ENCODE results near the gene ASTN2.

Gene ASTN2

DNA sequence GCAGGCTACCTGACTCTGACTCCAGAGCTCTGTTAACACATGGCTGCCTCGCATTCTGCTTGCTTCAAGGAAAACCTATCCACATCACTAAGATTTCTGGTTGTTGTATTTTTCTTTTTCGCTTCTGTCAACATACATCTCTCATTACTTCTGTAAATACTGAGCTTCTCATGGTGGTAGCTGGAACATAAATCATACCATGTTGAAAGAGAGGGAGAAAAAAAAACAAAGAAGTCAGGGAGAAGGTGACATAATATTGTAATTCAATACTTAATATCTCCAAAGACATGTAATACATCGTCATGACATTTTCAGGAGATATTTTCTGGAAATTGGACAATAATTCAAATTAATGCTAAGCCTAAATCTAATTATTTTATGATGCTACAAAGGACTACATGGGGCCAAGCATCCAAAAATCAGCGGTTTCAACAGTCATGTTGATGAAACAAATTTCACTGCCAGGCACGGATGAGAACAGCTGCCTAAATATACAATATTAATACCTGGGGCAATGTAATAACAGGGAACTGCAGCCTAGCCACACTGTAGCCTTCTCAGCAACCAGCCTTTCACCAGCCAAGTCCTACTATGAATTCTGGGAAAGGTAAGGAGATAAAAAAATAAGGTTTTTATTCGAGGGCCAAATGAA lies 395.8 kb downstream of the ASTN2 start:
- Histone ChIP-seq H3K27me3 (ENCODE audit: insufficient read depth, low read length) (no peaks in the 10 kb centered on the region), H3K27ac (ENCODE audit: low read depth, low read length) (no peak overlapping the region), H3K79me2 (ENCODE audit: control insufficient read depth, insufficient read depth, low read length, unreplicated experiment) (no peaks in the 10 kb centered on the region), H2AFZ (ENCODE audit: low read length, unreplicated experiment) (no peak overlapping the region), H3K36me3 (ENCODE audit: insufficient read depth, low read length) (no peaks in the 10 kb centered on the region), H3K4me3 (ENCODE audit: low read depth, low read length) (no peak overlapping the region), H3K4me1 (ENCODE audit: control insufficient read depth, insufficient read depth, low read length, unreplicated experiment) (no peaks in the 10 kb centered on the region)

- Histone ChIP-seq H3K36me3 (ENCODE audit: insufficient read depth, low read length) (no peaks in the 10 kb centered on the region), H3K4me1 (ENCODE audit: control insufficient read depth, insufficient read depth, low read length, unreplicated experiment) (no peaks in the 10 kb centered on the region), H2AFZ (ENCODE audit: low read length, unreplicated experiment) (no peak overlapping the region), H3K79me2 (ENCODE audit: control insufficient read depth, insufficient read depth, low read length, unreplicated experiment) (no peaks in the 10 kb centered on the region), H3K27me3 (ENCODE audit: insufficient read depth, low read length) (no peaks in the 10 kb centered on the region), H3K4me3 (ENCODE audit: low read depth, low read length) (no peak overlapping the region), H3K27ac (ENCODE audit: low read depth, low read length) (no peak overlapping the region)
These were observed 397.4 kb downstream of the ASTN2 start for GRCh38 chr9:117017414-117017985.

DNA sequence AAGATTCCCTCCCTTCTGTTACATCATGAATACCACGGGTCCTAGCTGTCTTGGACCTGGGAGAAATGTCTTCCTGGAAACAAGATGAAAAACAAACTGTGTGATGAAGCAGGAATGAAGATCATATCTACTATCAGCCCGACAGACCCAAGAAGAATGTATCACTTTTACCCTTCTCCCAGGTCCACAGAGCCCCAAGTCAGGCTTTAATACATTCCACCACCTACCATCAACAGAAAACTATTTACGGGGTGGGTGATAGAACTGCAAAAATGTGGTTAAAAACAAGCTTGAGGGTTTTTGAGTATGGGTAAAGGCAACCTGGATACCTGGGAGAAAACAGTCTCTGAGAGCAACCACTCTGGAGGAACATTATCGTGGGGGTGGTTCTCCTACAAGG lies 400.8 kb downstream of the ASTN2 start:
- Histone ChIP-seq H3K27me3 (ENCODE audit: insufficient read depth, low read length) (no peaks in the 10 kb centered on the region), H3K79me2 (ENCODE audit: control insufficient read depth, insufficient read depth, low read length, unreplicated experiment) (no peaks in the 10 kb centered on the region), H3K4me1 (ENCODE audit: control insufficient read depth, insufficient read depth, low read length, unreplicated experiment) (no peaks in the 10 kb centered on the region), H3K27ac (ENCODE audit: low read depth, low read length) (no peak overlapping the region), H3K4me3 (ENCODE audit: low read depth, low read length) (no peak overlapping the region), H2AFZ (ENCODE audit: low read length, unreplicated experiment) (no peak overlapping the region), H3K36me3 (ENCODE audit: insufficient read depth, low read length) (no peaks in the 10 kb centered on the region)

DNA sequence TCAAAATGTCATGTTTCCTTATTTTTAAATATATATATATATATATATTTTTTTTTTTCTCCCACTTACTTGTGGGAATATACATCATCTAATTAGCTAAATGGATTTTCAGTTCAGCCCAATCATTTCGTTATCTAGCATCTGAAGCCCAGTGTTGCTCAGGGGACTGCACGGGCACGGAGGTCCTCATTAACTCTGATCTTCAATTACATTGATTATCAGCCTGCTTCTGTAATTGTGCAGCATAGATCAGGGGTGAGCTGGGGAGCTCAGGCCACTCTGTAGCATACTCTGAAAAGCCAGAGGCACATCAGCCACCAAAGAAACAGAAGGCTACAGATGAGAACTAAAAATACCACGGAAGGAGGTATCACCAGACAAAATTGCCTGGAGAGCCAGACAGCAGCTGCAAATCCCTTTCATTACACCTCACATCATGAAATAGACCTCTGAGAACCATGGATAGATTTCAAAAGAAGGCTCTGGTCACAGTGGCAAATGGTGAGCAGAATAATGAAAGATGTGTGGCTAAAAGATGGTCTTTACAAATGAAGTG lies 401.3 kb downstream of the ASTN2 start:
- Histone ChIP-seq H2AFZ (ENCODE audit: low read length, unreplicated experiment) (no peak overlapping the region), H3K27ac (ENCODE audit: low read depth, low read length) (no peak overlapping the region), H3K4me1 (ENCODE audit: control insufficient read depth, insufficient read depth, low read length, unreplicated experiment) (no peaks in the 10 kb centered on the region)

DNA sequence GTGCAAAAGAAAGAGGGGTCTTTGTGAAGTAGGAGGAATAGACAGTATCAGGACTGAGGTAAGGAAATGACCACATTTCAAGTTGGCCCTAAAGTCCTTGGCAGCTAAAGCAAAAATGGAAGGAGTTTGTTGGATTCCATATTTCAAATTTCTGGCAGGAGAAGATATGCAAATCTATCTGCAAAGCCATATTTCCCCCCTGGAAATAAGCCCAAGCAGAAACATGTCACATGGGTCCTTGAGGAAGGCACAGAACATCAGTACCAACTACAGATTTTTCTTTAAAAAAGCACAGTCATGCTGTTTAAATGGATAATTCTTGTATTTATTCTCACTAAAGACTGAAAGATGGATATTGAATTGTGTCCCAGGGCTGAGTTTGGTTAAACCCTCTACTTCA lies 404.8 kb downstream of the ASTN2 start:
- H3K79me2 ChIP-seq (ENCODE audit: control insufficient read depth, insufficient read depth, low read length, unreplicated experiment): no peaks in the 10 kb centered on the region
- H3K36me3 ChIP-seq (ENCODE audit: insufficient read depth, low read length): no peaks in the 10 kb centered on the region
- no peaks in the 10 kb centered on the region for H3K4me1 ChIP-seq (ENCODE audit: control insufficient read depth, insufficient read depth, low read length, unreplicated experiment)
- no peak overlapping the region for H3K4me3 ChIP-seq (ENCODE audit: low read depth, low read length)
- H3K27me3 ChIP-seq (ENCODE audit: insufficient read depth, low read length): no peaks in the 10 kb centered on the region
- H2AFZ ChIP-seq (ENCODE audit: low read length, unreplicated experiment): no peak overlapping the region
- H3K27ac ChIP-seq (ENCODE audit: low read depth, low read length): no peak overlapping the region

More for the DNA sequence above, 401.3 kb downstream of the ASTN2 start:
- Histone ChIP-seq H3K79me2 (ENCODE audit: control insufficient read depth, insufficient read depth, low read length, unreplicated experiment) (no peaks in the 10 kb centered on the region), H3K36me3 (ENCODE audit: insufficient read depth, low read length) (no peaks in the 10 kb centered on the region), H3K4me3 (ENCODE audit: low read depth, low read length) (no peak overlapping the region), H3K27me3 (ENCODE audit: insufficient read depth, low read length) (no peaks in the 10 kb centered on the region)

- H3K27ac ChIP-seq (ENCODE audit: low read depth, low read length): no peak overlapping the region
- H3K4me1 ChIP-seq (ENCODE audit: control insufficient read depth, insufficient read depth, low read length, unreplicated experiment): no peaks in the 10 kb centered on the region
- no peaks in the 10 kb centered on the region for H3K79me2 ChIP-seq (ENCODE audit: control insufficient read depth, insufficient read depth, low read length, unreplicated experiment)
- no peaks in the 10 kb centered on the region for H3K27me3 ChIP-seq (ENCODE audit: insufficient read depth, low read length)
- no peaks in the 10 kb centered on the region for H3K36me3 ChIP-seq (ENCODE audit: insufficient read depth, low read length)
- no peak overlapping the region for H2AFZ ChIP-seq (ENCODE audit: low read length, unreplicated experiment)
- no peak overlapping the region for H3K4me3 ChIP-seq (ENCODE audit: low read depth, low read length)
These were observed 406.0 kb downstream of the ASTN2 start for GRCh38 chr9:117008876-117009275.

GRCh38 chr9:117008461-117008860 lies 406.4 kb downstream of the ASTN2 start:
- Histone ChIP-seq H3K4me3 (ENCODE audit: low read depth, low read length) (no peak overlapping the region), H3K27me3 (ENCODE audit: insufficient read depth, low read length) (no peaks in the 10 kb centered on the region), H3K4me1 (ENCODE audit: control insufficient read depth, insufficient read depth, low read length, unreplicated experiment) (no peaks in the 10 kb centered on the region), H2AFZ (ENCODE audit: low read length, unreplicated experiment) (no peak overlapping the region), H3K79me2 (ENCODE audit: control insufficient read depth, insufficient read depth, low read length, unreplicated experiment) (no peaks in the 10 kb centered on the region), H3K27ac (ENCODE audit: low read depth, low read length) (no peak overlapping the region), H3K36me3 (ENCODE audit: insufficient read depth, low read length) (no peaks in the 10 kb centered on the region)

- Histone ChIP-seq H3K36me3 (ENCODE audit: insufficient read depth, low read length) (no peaks in the 10 kb centered on the region), H3K27ac (ENCODE audit: low read depth, low read length) (no peak overlapping the region), H3K4me1 (ENCODE audit: control insufficient read depth, insufficient read depth, low read length, unreplicated experiment) (no peaks in the 10 kb centered on the region), H3K79me2 (ENCODE audit: control insufficient read depth, insufficient read depth, low read length, unreplicated experiment) (no peaks in the 10 kb centered on the region), H2AFZ (ENCODE audit: low read length, unreplicated experiment) (no peak overlapping the region), H3K27me3 (ENCODE audit: insufficient read depth, low read length) (no peaks in the 10 kb centered on the region), H3K4me3 (ENCODE audit: low read depth, low read length) (no peak overlapping the region)
These were observed 412.2 kb downstream of the ASTN2 start for GRCh38 chr9:117002686-117003085.

DNA sequence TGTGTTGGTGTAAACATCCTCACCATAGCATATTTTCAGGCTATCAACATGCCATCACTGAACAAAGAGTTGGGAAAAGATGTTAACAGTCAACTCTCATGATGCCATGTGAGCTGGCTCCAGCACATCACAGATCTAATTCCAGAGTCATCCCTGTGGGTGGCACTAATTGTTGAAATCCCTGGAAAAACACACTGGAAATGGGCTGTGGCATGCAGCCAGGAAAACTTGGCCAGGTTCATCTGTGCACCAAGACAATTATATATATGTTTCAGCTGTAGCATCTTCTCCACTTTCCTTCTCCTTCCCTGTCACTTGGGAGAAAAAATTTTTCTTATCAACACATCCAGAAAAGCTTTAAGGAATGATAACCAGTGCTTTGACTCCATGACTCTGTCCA lies 414.0 kb downstream of the ASTN2 start:
- Histone ChIP-seq H3K4me3 (ENCODE audit: low read depth, low read length) (no peak overlapping the region), H3K27me3 (ENCODE audit: insufficient read depth, low read length) (no peaks in the 10 kb centered on the region), H2AFZ (ENCODE audit: low read length, unreplicated experiment) (no peak overlapping the region), H3K27ac (ENCODE audit: low read depth, low read length) (no peak overlapping the region), H3K79me2 (ENCODE audit: control insufficient read depth, insufficient read depth, low read length, unreplicated experiment) (no peaks in the 10 kb centered on the region), H3K4me1 (ENCODE audit: control insufficient read depth, insufficient read depth, low read length, unreplicated experiment) (no peaks in the 10 kb centered on the region), H3K36me3 (ENCODE audit: insufficient read depth, low read length) (no peaks in the 10 kb centered on the region)

GRCh38 chr9:117000196-117000723 lies 414.6 kb downstream of the ASTN2 start:
- Histone ChIP-seq H2AFZ (ENCODE audit: low read length, unreplicated experiment) (no peak overlapping the region), H3K27ac (ENCODE audit: low read depth, low read length) (no peak overlapping the region), H3K79me2 (ENCODE audit: control insufficient read depth, insufficient read depth, low read length, unreplicated experiment) (no peaks in the 10 kb centered on the region), H3K27me3 (ENCODE audit: insufficient read depth, low read length) (no peaks in the 10 kb centered on the region), H3K36me3 (ENCODE audit: insufficient read depth, low read length) (no peaks in the 10 kb centered on the region), H3K4me3 (ENCODE audit: low read depth, low read length) (no peak overlapping the region), H3K4me1 (ENCODE audit: control insufficient read depth, insufficient read depth, low read length, unreplicated experiment) (no peaks in the 10 kb centered on the region)

DNA sequence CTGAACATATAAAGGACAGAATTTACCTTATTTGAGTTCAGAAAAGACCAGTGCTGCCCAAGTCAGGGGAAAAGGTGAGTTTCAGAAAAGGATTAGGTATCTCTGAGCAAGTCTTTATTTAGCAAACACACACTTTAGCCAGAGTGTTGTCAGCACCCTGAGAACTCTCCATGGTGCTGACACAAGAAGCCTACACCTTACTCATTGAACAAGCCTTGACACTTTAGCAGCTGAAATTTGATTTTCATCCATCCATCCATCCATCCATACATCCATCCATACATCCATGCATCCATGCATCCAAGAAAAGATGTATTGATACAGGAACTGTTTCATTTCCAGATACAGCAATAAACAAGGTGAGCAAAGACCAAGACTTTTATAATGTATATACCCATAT lies 416.6 kb downstream of the ASTN2 start:
- H3K79me2 ChIP-seq (ENCODE audit: control insufficient read depth, insufficient read depth, low read length, unreplicated experiment): no peaks in the 10 kb centered on the region
- H3K4me3 ChIP-seq (ENCODE audit: low read depth, low read length): no peak overlapping the region
- no peaks in the 10 kb centered on the region for H3K4me1 ChIP-seq (ENCODE audit: control insufficient read depth, insufficient read depth, low read length, unreplicated experiment)
- H3K36me3 ChIP-seq (ENCODE audit: insufficient read depth, low read length): no peaks in the 10 kb centered on the region
- H2AFZ ChIP-seq (ENCODE audit: low read length, unreplicated experiment): no peak overlapping the region
- no peak overlapping the region for H3K27ac ChIP-seq (ENCODE audit: low read depth, low read length)
- no peaks in the 10 kb centered on the region for H3K27me3 ChIP-seq (ENCODE audit: insufficient read depth, low read length)
